Measurements from ENCODE around the gene NUB1.

NUB1 gene

GRCh38 chr7:151411551-151411950 lies 69.9 kb downstream of the NUB1 start:
- Histone ChIP-seq H3K9me2 (replicated peaks; ENCODE audit: control insufficient read depth, low read length) (no peaks in the 10 kb centered on the region), H3K4me3 (ENCODE audit: low read length) (no peak overlapping the region), H3K4me1 (ENCODE audit: control insufficient read depth, low read length) (peaks cover 9% of the 10 kb centered on the region), H3F3A (ENCODE audit: control insufficient read depth, insufficient read depth) (no peaks in the 10 kb centered on the region), H4K20me1 (ENCODE audit: control insufficient read depth, insufficient read depth, low read depth, low read length) (no peaks in the 10 kb centered on the region), H3K79me2 (ENCODE audit: control insufficient read depth, low read length) (no peaks in the 10 kb centered on the region), H3K36me3 (ENCODE audit: control insufficient read depth, low read length) (no peaks in the 10 kb centered on the region), H3K27ac (ENCODE audit: low read depth, low read length) (no peak overlapping the region), H3K9me3 (ENCODE audit: control insufficient read depth, insufficient read depth, low read length) (no peaks in the 10 kb centered on the region), H3K27me3 (ENCODE audit: control insufficient read depth, low read length) (peaks cover 47% of the 10 kb centered on the region), H3K4me2 (ENCODE audit: low read length) (no peak overlapping the region)
- no peak for TF ChIP-seq EZH2phosphoT487 (IDR thresholded peaks at IDR 0.05; ENCODE audit: borderline replicate concordance, low read length)
- TF ChIP-seq, protein P1, sequence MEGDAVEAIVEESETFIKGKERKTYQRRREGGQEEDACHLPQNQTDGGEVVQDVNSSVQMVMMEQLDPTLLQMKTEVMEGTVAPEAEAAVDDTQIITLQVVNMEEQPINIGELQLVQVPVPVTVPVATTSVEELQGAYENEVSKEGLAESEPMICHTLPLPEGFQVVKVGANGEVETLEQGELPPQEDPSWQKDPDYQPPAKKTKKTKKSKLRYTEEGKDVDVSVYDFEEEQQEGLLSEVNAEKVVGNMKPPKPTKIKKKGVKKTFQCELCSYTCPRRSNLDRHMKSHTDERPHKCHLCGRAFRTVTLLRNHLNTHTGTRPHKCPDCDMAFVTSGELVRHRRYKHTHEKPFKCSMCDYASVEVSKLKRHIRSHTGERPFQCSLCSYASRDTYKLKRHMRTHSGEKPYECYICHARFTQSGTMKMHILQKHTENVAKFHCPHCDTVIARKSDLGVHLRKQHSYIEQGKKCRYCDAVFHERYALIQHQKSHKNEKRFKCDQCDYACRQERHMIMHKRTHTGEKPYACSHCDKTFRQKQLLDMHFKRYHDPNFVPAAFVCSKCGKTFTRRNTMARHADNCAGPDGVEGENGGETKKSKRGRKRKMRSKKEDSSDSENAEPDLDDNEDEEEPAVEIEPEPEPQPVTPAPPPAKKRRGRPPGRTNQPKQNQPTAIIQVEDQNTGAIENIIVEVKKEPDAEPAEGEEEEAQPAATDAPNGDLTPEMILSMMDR (IDR thresholded peaks at IDR 0.05; ENCODE audit: low read depth, low read length, poor library complexity, severe bottlenecking) = no peak

DNA sequence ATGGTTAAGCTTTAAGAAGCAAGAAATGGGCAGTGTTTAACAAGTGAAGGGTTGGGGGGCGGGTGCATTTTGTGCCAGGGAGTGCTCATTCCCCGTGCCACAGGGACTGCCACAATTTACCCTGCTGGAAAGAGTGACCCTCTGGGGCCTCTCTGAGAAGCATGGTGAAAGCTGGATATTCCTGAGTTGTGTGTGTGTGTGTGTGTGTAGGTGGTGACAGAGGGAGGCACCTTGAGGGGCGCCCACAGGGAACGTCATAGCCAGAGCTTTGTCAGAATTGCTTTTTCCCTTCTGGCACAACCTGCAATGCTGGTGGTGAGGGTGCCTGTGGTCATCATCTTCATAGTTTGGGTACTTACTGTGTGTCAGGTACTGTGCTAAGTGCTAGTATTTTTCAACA lies 70.7 kb downstream of the NUB1 start:
- H3K4me1 ChIP-seq (ENCODE audit: control insufficient read depth, low read length) = peaks cover 9% of the 10 kb centered on the region
- TF ChIP-seq, protein P1 (IDR thresholded peaks at IDR 0.05; ENCODE audit: low read depth, low read length, poor library complexity, severe bottlenecking) = no peak
- TF ChIP-seq EZH2phosphoT487 (IDR thresholded peaks at IDR 0.05; ENCODE audit: borderline replicate concordance, low read length) = no peak
- H3K79me2 ChIP-seq (ENCODE audit: control insufficient read depth, low read length) = no peaks in the 10 kb centered on the region

DNA sequence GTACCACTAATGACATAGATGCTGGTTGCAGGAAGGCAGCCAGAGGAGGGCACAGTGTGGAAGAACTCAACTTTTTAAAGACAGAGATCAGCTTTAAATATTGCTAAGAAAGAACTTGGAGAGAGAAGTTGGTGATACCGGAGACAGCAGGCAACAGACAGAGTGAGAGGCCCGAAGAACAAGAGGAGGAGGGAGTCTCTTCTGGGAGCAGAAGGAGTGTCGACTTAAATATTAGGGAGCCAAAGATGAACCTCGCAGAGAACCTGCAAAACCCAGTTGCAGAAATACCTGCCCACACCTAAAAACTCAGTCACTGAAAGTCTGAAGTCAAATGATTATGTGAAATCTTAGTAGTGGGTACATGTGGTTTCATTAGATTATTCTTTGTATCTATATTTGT lies 71.6 kb downstream of the NUB1 start:
- Histone ChIP-seq H3K27me3 (ENCODE audit: control insufficient read depth, low read length) (peaks cover 47% of the 10 kb centered on the region), H4K20me1 (ENCODE audit: control insufficient read depth, insufficient read depth, low read depth, low read length) (no peaks in the 10 kb centered on the region), H3K4me2 (ENCODE audit: low read length) (no peak overlapping the region), H3K79me2 (ENCODE audit: control insufficient read depth, low read length) (no peaks in the 10 kb centered on the region), H3K36me3 (ENCODE audit: control insufficient read depth, low read length) (no peaks in the 10 kb centered on the region), H3F3A (ENCODE audit: control insufficient read depth, insufficient read depth) (no peaks in the 10 kb centered on the region), H3K4me3 (ENCODE audit: low read length) (no peak overlapping the region), H3K9me3 (ENCODE audit: control insufficient read depth, insufficient read depth, low read length) (no peaks in the 10 kb centered on the region), H3K27ac (ENCODE audit: low read depth, low read length) (no peak overlapping the region), H3K9me2 (replicated peaks; ENCODE audit: control insufficient read depth, low read length) (no peaks in the 10 kb centered on the region), H3K4me1 (ENCODE audit: control insufficient read depth, low read length) (peaks cover 9% of the 10 kb centered on the region)
- TF ChIP-seq EZH2phosphoT487 (IDR thresholded peaks at IDR 0.05; ENCODE audit: borderline replicate concordance, low read length) = no peak
- TF ChIP-seq, protein P1 (IDR thresholded peaks at IDR 0.05; ENCODE audit: low read depth, low read length, poor library complexity, severe bottlenecking) = no peak

More for the DNA sequence above, 70.7 kb downstream of the NUB1 start:
- H3K4me2 ChIP-seq (ENCODE audit: low read length) = no peak overlapping the region
- no peaks in the 10 kb centered on the region for H3K9me3 ChIP-seq (ENCODE audit: control insufficient read depth, insufficient read depth, low read length)
- peaks cover 47% of the 10 kb centered on the region for H3K27me3 ChIP-seq (ENCODE audit: control insufficient read depth, low read length)
- H4K20me1 ChIP-seq (ENCODE audit: control insufficient read depth, insufficient read depth, low read depth, low read length) = no peaks in the 10 kb centered on the region
- no peak overlapping the region for H3K27ac ChIP-seq (ENCODE audit: low read depth, low read length)
- H3K4me3 ChIP-seq (ENCODE audit: low read length) = no peak overlapping the region
- H3F3A ChIP-seq (ENCODE audit: control insufficient read depth, insufficient read depth) = no peaks in the 10 kb centered on the region
- H3K9me2 ChIP-seq (replicated peaks; ENCODE audit: control insufficient read depth, low read length) = no peaks in the 10 kb centered on the region
- H3K36me3 ChIP-seq (ENCODE audit: control insufficient read depth, low read length) = no peaks in the 10 kb centered on the region
